ENCODE data around the gene GATAD2A. TPM values are rescaled to one million over a fixed set of nuclear protein-coding genes. Genes with fewer than 3 reads are reported as not detected.

Gene GATAD2A
- total RNA-seq, 1 donor from 2014 or later: 163 TPM

- DNase-seq (ENCODE audit: low read depth): no peak
- H3K36me3 Mint-ChIP-seq (ENCODE audit: low read depth, unreplicated experiment): peaks cover 9% of the 10 kb centered on the region
- H3K9me3 Mint-ChIP-seq (ENCODE audit: unreplicated experiment): peaks cover 2% of the 10 kb centered on the region
- peaks cover 11% of the 10 kb centered on the region for H3K27me3 Mint-ChIP-seq (ENCODE audit: low read depth, unreplicated experiment)
- no peak overlapping the region for H3K4me2 ChIP-seq (ENCODE audit: low read length)
- no peaks in the 10 kb centered on the region for H3K36me3 ChIP-seq (ENCODE audit: insufficient read depth, low read length)
- H3K9ac ChIP-seq (ENCODE audit: low read length): no peak overlapping the region
- no peak overlapping the region for H3K27ac ChIP-seq (ENCODE audit: low read depth, low read length)
- H3K27me3 ChIP-seq (ENCODE audit: insufficient read depth, low read length): peaks cover 14% of the 10 kb centered on the region
- H3K4me1 ChIP-seq (ENCODE audit: insufficient read depth, low read length): no peaks in the 10 kb centered on the region
- peak overlapping the region; percentile 61 for H3K4me3 Mint-ChIP-seq (ENCODE audit: unreplicated experiment)
- H3K9me3 ChIP-seq (ENCODE audit: insufficient read depth, low read depth, low read length): no peaks in the 10 kb centered on the region
- H3K27ac Mint-ChIP-seq (ENCODE audit: unreplicated experiment): no peak overlapping the region
- TF ChIP-seq EZH2 (IDR thresholded peaks at IDR 0.05; ENCODE audit: insufficient read depth, low read length): no peak
- TF ChIP-seq CTCF (IDR thresholded peaks at IDR 0.05; ENCODE audit: insufficient read depth, low read depth, low read length): no peak
- no peak overlapping the region for H3K4me3 ChIP-seq (ENCODE audit: insufficient read depth, low read depth, low read length)
- H2AFZ ChIP-seq (ENCODE audit: low read depth, low read length): no peak overlapping the region
- H4K20me1 ChIP-seq (ENCODE audit: insufficient read depth, low read length): peaks cover 22% of the 10 kb centered on the region
- no peak for FAIRE-seq
- peaks cover 29% of the 10 kb centered on the region for H3K4me1 Mint-ChIP-seq (ENCODE audit: low read depth, unreplicated experiment)
- no peaks in the 10 kb centered on the region for H3K79me2 ChIP-seq (ENCODE audit: insufficient read depth, low read length)
These were observed 129.2 kb downstream of the GATAD2A start for GRCh38 chr19:19534556-19535265.

- Histone ChIP-seq H4K20me1 (ENCODE audit: insufficient read depth, low read length) (peaks cover 20% of the 10 kb centered on the region), H3K27me3 (ENCODE audit: insufficient read depth, low read length) (peaks cover 19% of the 10 kb centered on the region), H3K27ac (ENCODE audit: low read depth, low read length) (no peak overlapping the region), H3K9ac (ENCODE audit: low read length) (no peak overlapping the region), H3K4me1 (ENCODE audit: insufficient read depth, low read length) (peaks cover under 1% of the 10 kb centered on the region), H3K9me3 (ENCODE audit: insufficient read depth, low read depth, low read length) (no peaks in the 10 kb centered on the region), H3K79me2 (ENCODE audit: insufficient read depth, low read length) (no peaks in the 10 kb centered on the region), H3K4me2 (ENCODE audit: low read length) (no peak overlapping the region), H2AFZ (ENCODE audit: low read depth, low read length) (no peak overlapping the region), H3K4me3 (ENCODE audit: insufficient read depth, low read depth, low read length) (no peak overlapping the region), H3K36me3 (ENCODE audit: insufficient read depth, low read length) (no peaks in the 10 kb centered on the region)
- H3K36me3 Mint-ChIP-seq (ENCODE audit: low read depth, unreplicated experiment): peaks cover 8% of the 10 kb centered on the region
- peaks cover 2% of the 10 kb centered on the region for H3K9me3 Mint-ChIP-seq (ENCODE audit: unreplicated experiment)
- FAIRE-seq (no peak), DNase-seq (ENCODE audit: low read depth) (no peak)
- no peak overlapping the region for H3K4me3 Mint-ChIP-seq (ENCODE audit: unreplicated experiment)
- no peak for TF ChIP-seq CTCF (IDR thresholded peaks at IDR 0.05; ENCODE audit: insufficient read depth, low read depth, low read length)
- TF ChIP-seq EZH2 (IDR thresholded peaks at IDR 0.05; ENCODE audit: insufficient read depth, low read length): no peak
- peaks cover 22% of the 10 kb centered on the region for H3K4me1 Mint-ChIP-seq (ENCODE audit: low read depth, unreplicated experiment)
- H3K27ac Mint-ChIP-seq (ENCODE audit: unreplicated experiment): no peak overlapping the region
- H3K27me3 Mint-ChIP-seq (ENCODE audit: low read depth, unreplicated experiment): peaks cover 11% of the 10 kb centered on the region
These were observed 130.1 kb downstream of the GATAD2A start for GRCh38 chr19:19535311-19536191.

Measured in astrocyte (in vitro differentiated cells and primary cell).